ENCODE data around the gene OXTR. TPM values are rescaled to one million over a fixed set of nuclear protein-coding genes. Genes with fewer than 3 reads are reported as not detected.
"Not testable (repeated sequence)": the region's sequence is repeated elsewhere in the genome, so short reads cannot be mapped to it uniquely, and the experiment has no call there.

The OXTR gene
- total RNA-seq, 2 donors from 2014 or later, result 1.6 to 3.5 TPM

- intact Hi-C loops (cut with DNase I), result no loop called here
- Histone ChIP-seq H3K27me3 (replicated peaks; ENCODE audit: insufficient read depth) (no peaks in the 10 kb centered on the region), H3K4me3 (no peak overlapping the region), H3K9me3 (no peaks in the 10 kb centered on the region), H3K27ac (no peak overlapping the region), H3K4me1 (replicated peaks) (no peaks in the 10 kb centered on the region), H3K36me3 (no peaks in the 10 kb centered on the region)
- no peak for DNase-seq (ENCODE audit: low spot score)
- WGBS, result 65% methylated on average over 5 of the region's 5 CpGs
- TF ChIP-seq POLR2AphosphoS5 (IDR thresholded peaks at IDR 0.05), result no peak
Measured at GRCh38 chr3:8722808-8723207, 46.6 kb downstream of the OXTR start.

DNA sequence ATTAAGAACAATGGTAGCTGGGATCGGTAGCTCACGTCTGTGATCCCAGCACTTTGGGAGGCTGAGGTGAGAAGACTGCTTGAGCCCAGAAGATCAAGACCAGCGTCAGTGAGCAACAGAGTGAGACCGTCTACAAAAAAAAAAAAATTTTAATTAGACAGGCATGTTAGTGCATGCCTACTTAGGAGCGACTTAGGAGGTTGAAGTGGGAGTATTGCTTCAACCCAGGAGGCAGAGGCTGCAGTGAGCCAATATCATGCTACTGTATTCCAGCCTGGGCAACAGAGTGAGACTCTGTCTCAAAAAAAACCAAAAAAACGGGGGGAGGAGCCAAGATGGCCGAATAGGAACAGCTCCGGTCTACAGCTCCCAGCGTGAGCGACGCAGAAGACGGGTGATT, 53.7 kb downstream of the OXTR start:
- H3K4me1 ChIP-seq (replicated peaks); DNase-seq (ENCODE audit: low spot score); H3K4me3 ChIP-seq; H3K9me3 ChIP-seq; H3K36me3 ChIP-seq; intact Hi-C loops (cut with DNase I); H3K27ac ChIP-seq; H3K27me3 ChIP-seq (replicated peaks; ENCODE audit: insufficient read depth): not testable (repeated sequence)
- 83% methylated on average over 12 of the region's 12 CpGs for WGBS

DNA sequence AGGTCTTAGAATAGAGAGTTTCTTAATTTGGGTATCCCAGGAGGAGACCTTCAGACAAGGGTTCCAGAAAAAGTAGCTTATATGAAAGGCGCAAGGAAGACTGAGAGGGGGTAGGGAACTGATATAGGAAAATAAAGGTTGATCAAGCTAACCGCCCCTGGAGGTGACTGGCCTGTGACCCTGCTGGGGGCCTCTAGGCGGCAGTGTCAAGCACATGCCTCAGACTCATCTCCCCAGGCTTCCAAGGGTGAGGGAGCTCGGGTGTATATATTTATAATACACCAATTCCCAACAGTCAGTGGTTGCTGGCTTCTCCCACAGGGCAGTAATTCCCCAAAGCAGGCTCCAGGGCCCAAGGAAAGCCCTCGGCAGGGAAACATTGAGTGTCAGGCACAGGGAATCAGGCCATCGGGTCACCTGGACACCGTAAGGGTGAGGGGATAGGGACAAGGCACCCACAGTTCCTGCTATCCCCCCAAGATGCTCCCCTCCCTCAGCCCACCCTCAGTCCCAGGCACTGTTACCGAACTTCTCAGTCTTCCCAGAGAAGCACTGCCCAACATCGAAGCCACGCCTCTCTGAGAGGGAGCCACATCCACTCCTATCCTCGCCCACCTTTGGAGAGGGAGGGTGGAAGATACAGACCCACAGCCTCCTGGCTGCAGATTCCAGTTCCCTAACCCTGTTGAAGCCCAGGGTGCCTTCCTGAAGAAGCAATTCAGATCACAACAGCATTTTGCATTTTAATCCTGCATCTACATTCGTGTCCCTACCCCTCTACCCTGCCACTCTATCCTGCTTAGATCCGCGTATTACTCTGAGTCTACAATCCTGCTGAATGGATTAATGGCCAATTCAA, 55.3 kb downstream of the OXTR start:
- peaks cover 4% of the 10 kb centered on the region for H3K4me1 ChIP-seq (replicated peaks)
- WGBS, result 90% methylated on average over 14 of the region's 14 CpGs
- H3K27me3 ChIP-seq (replicated peaks; ENCODE audit: insufficient read depth), result no peaks in the 10 kb centered on the region
- no peak overlapping the region for H3K27ac ChIP-seq
- TF ChIP-seq, protein P1, sequence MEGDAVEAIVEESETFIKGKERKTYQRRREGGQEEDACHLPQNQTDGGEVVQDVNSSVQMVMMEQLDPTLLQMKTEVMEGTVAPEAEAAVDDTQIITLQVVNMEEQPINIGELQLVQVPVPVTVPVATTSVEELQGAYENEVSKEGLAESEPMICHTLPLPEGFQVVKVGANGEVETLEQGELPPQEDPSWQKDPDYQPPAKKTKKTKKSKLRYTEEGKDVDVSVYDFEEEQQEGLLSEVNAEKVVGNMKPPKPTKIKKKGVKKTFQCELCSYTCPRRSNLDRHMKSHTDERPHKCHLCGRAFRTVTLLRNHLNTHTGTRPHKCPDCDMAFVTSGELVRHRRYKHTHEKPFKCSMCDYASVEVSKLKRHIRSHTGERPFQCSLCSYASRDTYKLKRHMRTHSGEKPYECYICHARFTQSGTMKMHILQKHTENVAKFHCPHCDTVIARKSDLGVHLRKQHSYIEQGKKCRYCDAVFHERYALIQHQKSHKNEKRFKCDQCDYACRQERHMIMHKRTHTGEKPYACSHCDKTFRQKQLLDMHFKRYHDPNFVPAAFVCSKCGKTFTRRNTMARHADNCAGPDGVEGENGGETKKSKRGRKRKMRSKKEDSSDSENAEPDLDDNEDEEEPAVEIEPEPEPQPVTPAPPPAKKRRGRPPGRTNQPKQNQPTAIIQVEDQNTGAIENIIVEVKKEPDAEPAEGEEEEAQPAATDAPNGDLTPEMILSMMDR (IDR thresholded peaks at IDR 0.05), result no peak
- TF ChIP-seq POLR2A (IDR thresholded peaks at IDR 0.05) (no peak), POLR2AphosphoS5 (IDR thresholded peaks at IDR 0.05) (no peak)
- intact Hi-C loops (cut with DNase I), result no loop called here
- H3K9me3 ChIP-seq, result no peaks in the 10 kb centered on the region
- no peak for DNase-seq (ENCODE audit: low spot score)
- no peak overlapping the region for H3K4me3 ChIP-seq
- H3K36me3 ChIP-seq, result no peaks in the 10 kb centered on the region

- 87% methylated on average over 2 of the region's 2 CpGs for WGBS
- no peak overlapping the region for H3K27ac ChIP-seq
- no peaks in the 10 kb centered on the region for H3K27me3 ChIP-seq (replicated peaks; ENCODE audit: insufficient read depth)
- no peak for DNase-seq (ENCODE audit: low spot score)
- TF ChIP-seq POLR2A (IDR thresholded peaks at IDR 0.05), result no peak
- TF ChIP-seq, protein P1 (IDR thresholded peaks at IDR 0.05), result no peak
- TF ChIP-seq POLR2AphosphoS5 (IDR thresholded peaks at IDR 0.05), result no peak
- no peaks in the 10 kb centered on the region for H3K36me3 ChIP-seq
- H3K9me3 ChIP-seq, result no peaks in the 10 kb centered on the region
- peaks cover 4% of the 10 kb centered on the region for H3K4me1 ChIP-seq (replicated peaks)
- intact Hi-C loops (cut with DNase I), result no loop called here
- no peak overlapping the region for H3K4me3 ChIP-seq
Measured at GRCh38 chr3:8712908-8713255, 56.5 kb downstream of the OXTR start.

DNA sequence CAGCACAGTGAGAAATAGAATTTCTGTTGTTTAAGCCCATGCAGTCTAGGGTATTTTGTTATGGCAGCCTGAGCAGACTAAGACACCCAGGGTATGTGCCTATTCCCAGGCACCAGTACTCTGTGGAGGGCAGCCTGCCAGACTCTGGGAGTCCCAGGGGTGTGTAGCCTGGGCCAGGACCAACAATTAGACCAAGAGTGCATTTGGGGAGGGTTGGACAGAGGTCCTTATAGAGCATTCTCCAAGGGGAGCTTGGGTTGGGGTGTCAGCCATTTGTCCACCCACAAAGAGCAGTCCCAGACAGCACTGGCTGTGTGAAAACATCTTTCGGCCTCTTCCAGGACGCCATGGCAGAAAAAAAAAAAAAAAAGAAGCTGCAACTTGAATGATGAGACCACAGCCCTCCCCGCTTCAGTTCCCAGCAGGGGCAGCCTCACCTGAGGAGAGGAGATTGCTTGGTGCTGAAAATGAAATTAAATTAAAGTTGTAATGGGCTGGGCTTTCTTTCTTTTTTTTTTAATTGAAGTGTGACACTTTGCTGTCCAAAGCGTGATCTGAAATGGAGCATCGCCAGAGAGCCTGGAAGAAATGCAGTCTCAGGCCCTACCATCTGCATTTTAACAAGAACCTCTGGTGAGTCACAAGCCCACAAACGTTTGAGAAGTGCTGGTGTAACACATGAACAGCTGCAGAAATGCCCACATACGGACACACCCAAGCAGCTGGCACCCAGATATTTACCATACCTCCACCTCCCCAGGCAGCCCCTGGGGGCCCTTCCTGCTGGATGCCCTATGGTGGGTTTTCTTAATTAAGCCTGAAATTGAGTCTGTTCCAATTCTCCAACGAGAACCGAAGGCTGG, 57.1 kb downstream of the OXTR start:
- H3K36me3 ChIP-seq, result no peaks in the 10 kb centered on the region
- intact Hi-C loops (cut with DNase I), result no loop called here
- no peak overlapping the region for H3K27ac ChIP-seq
- DNase-seq (ENCODE audit: low spot score), result no peak
- H3K4me1 ChIP-seq (replicated peaks), result peaks cover 4% of the 10 kb centered on the region
- no peak overlapping the region for H3K4me3 ChIP-seq
- WGBS, result 56% methylated on average over 9 of the region's 9 CpGs
- H3K9me3 ChIP-seq, result no peaks in the 10 kb centered on the region
- TF ChIP-seq POLR2AphosphoS5 (IDR thresholded peaks at IDR 0.05) (no peak), POLR2A (IDR thresholded peaks at IDR 0.05) (no peak)
- TF ChIP-seq, protein P1 (IDR thresholded peaks at IDR 0.05), result no peak
- no peaks in the 10 kb centered on the region for H3K27me3 ChIP-seq (replicated peaks; ENCODE audit: insufficient read depth)
